HepG2 (cell line): Measurements from ENCODE around the gene RGR. TPM values are rescaled to one million over a fixed set of nuclear protein-coding genes. Genes with fewer than 3 reads are reported as not detected.

Source experiments
- AHR ChIP-seq: IDR thresholded peaks from 2 replicates; pipeline ENCODE4 v1.6.1; 2018; ENCODE audit warnings: missing genetic modification reagents, missing compliant biosample characterization
- AKNA ChIP-seq: sonication (generic); formaldehyde crosslinking; IDR thresholded peaks from 2 replicates; pipeline ENCODE4 v1.4.0; 2020; ENCODE audit warnings: missing genetic modification reagents, borderline replicate concordance
- ARNT2 ChIP-seq: sonication (generic); formaldehyde crosslinking; IDR thresholded peaks from 2 replicates; pipeline ENCODE4 v1.8.0; 2022; ENCODE audit warnings: mild to moderate bottlenecking, low read depth, missing genetic modification reagents, moderate library complexity
- CTCF ChIP-seq: sonication (generic); formaldehyde crosslinking; IDR thresholded peaks from 2 replicates; pipeline ENCODE4 v1.5.0; 2020; ENCODE audit warnings: mild to moderate bottlenecking, missing genetic modification reagents, moderate library complexity
- HOXA7 ChIP-seq: sonication (generic); formaldehyde crosslinking; IDR thresholded peaks from 2 replicates; pipeline ENCODE4 v1.8.1; 2022; ENCODE audit warnings: mild to moderate bottlenecking, missing genetic modification reagents, moderate library complexity
- SMC3 ChIP-seq: IDR thresholded peaks from 2 replicates; pipeline ENCODE4 v1.6.1; 2011; ENCODE audit warnings: low read length, improper control_type of control experiment
- XRCC5 ChIP-seq: fragments of 200-400 bp; formaldehyde crosslinking; optimal IDR thresholded peaks from 2 replicates; pipeline ENCODE3; 2017; ENCODE audit warnings: mild to moderate bottlenecking, low read length
- YEATS2 ChIP-seq: sonication (generic); formaldehyde crosslinking; IDR thresholded peaks from 2 replicates; pipeline ENCODE4 v1.4.0; 2020; ENCODE audit warnings: missing genetic modification reagents, borderline replicate concordance
- ZBTB14 ChIP-seq: sonication (generic); formaldehyde crosslinking; IDR thresholded peaks from 2 replicates; pipeline ENCODE4 v1.4.0; 2020; ENCODE audit warnings: missing genetic modification reagents
- ZMYM2 ChIP-seq: sonication (generic); formaldehyde crosslinking; IDR thresholded peaks from 2 replicates; pipeline ENCODE4 v1.8.0; 2022; ENCODE audit warnings: mild to moderate bottlenecking, missing genetic modification reagents
- ZNF136 ChIP-seq: sonication (generic); formaldehyde crosslinking; IDR thresholded peaks from 2 replicates; pipeline ENCODE4 v1.8.1; 2022; ENCODE audit warnings: low read depth, mild to moderate bottlenecking, moderate library complexity, missing genetic modification reagents
- ZNF570 ChIP-seq: sonication (generic); formaldehyde crosslinking; IDR thresholded peaks from 2 replicates; pipeline ENCODE4 v1.4.0; 2020; ENCODE audit warnings: mild to moderate bottlenecking, missing genetic modification reagents, borderline replicate concordance
- ZNF766 ChIP-seq: sonication (generic); formaldehyde crosslinking; IDR thresholded peaks from 2 replicates; pipeline ENCODE4 v1.5.0; 2020; ENCODE audit warnings: missing genetic modification reagents, borderline replicate concordance
- polyA plus RNA-seq, 8 experiments: library from polyadenylated mRNA; depleted of rRNA in 3 of 8; stranded (reverse) in 7 of 8; unstranded in 1 of 8; fragments of >200 nt; fragmentation: Illumina TruSeq in 4 of 8; extraction: Trizol in 4 of 8; gene quantifications; 2 replicates each; pipeline versions ENCODE4 v1.2.1 to v1.2.3, GENCODE V29; 2011 to 2016; ENCODE audit warnings: low read depth in 4 of 8, missing spikeins in 1 of 8, mixed read lengths in 1 of 8; ENCODE audit not compliant: insufficient read depth in 1 of 8
- total RNA-seq, 5 experiments: library from RNA; depleted of rRNA; stranded (reverse); fragments of >200 nt; fragmentation: Illumina TruSeq; extraction: Trizol; gene quantifications; 2 replicates each; pipeline ENCODE4 v1.2.3, GENCODE V29; 2016; ENCODE audit warnings: low read depth in 1 of 5
- TF ChIP-seq, protein P1 (sequence below): IDR thresholded peaks from 2 replicates; pipeline ENCODE4 v1.6.1; 2016; ENCODE audit warnings: low read depth, control low read depth
- TF ChIP-seq, protein P2 (sequence below): sonication (generic); formaldehyde crosslinking; IDR thresholded peaks from 2 replicates; pipeline ENCODE4 v1.4.0; 2020; ENCODE audit warnings: missing genetic modification reagents, borderline replicate concordance

The RGR gene
- total and polyA plus RNA-seq, 2 of the 13 experiments (the other 11 are each of a cell fraction or from before 2014, with no cell fraction given) = 0.69 to 0.71 TPM

GRCh38 chr10:84264611-84265141, 19.8 kb downstream of the RGR start (continued):
- TF ChIP-seq HOXA7 (CRISPR knock-in tag) (no peak), XRCC5 (peak; percentile 42), ARNT2 (CRISPR knock-in tag) (no peak), AKNA (no peak), ZMYM2 (CRISPR knock-in tag) (no peak), ZNF136 (CRISPR knock-in tag) (no peak), AHR (CRISPR knock-in tag) (no peak), YEATS2 (CRISPR knock-in tag) (no peak), ZBTB14 (CRISPR knock-in tag) (no peak), SMC3 (peak; percentile 75), ZNF766 (no peak), CTCF (peak; percentile 97), ZNF570 (CRISPR knock-in tag) (no peak)
- TF ChIP-seq, protein P1, sequence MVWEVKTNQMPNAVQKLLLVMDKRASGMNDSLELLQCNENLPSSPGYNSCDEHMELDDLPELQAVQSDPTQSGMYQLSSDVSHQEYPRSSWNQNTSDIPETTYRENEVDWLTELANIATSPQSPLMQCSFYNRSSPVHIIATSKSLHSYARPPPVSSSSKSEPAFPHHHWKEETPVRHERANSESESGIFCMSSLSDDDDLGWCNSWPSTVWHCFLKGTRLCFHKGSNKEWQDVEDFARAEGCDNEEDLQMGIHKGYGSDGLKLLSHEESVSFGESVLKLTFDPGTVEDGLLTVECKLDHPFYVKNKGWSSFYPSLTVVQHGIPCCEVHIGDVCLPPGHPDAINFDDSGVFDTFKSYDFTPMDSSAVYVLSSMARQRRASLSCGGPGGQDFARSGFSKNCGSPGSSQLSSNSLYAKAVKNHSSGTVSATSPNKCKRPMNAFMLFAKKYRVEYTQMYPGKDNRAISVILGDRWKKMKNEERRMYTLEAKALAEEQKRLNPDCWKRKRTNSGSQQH (CRISPR knock-in tag) = no peak
- TF ChIP-seq, protein P2, sequence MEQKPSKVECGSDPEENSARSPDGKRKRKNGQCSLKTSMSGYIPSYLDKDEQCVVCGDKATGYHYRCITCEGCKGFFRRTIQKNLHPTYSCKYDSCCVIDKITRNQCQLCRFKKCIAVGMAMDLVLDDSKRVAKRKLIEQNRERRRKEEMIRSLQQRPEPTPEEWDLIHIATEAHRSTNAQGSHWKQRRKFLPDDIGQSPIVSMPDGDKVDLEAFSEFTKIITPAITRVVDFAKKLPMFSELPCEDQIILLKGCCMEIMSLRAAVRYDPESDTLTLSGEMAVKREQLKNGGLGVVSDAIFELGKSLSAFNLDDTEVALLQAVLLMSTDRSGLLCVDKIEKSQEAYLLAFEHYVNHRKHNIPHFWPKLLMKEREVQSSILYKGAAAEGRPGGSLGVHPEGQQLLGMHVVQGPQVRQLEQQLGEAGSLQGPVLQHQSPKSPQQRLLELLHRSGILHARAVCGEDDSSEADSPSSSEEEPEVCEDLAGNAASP = 0 out of 2 replicates have a peak, but pooled peaks have one; percentile 13
